ENCODE data around the gene ERI2.
"Not testable (repeated sequence)": the region's sequence is repeated elsewhere in the genome, so short reads cannot be mapped to it uniquely, and the experiment has no call there.

The ERI2 gene

DNA sequence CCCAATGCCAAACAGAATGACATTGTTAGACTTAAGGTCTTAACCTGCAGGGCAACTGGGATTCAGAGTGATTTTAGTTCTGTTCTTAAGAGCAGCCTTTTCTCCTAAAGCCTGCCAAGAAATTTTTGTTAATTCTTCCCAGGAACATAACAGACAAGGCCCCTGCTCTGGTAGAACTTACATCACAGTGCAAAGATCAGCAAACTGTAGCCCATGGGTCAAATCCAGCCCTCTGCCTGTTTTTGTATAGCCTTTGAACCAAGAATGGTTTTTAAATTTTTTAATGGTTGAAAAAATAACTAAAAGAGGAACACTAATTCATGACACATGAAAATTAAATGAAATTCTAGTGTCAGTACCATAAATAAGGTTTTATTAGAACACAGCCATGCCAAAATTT lies 38.7 kb downstream of the ERI2 start:
- DNase-seq (ENCODE audit: extremely low read depth in 1 of 2, low read depth in 1 of 2), result no peak

GRCh38 chr16:20766294-20766693 lies 40.0 kb downstream of the ERI2 start:
- no peak for DNase-seq (ENCODE audit: extremely low read depth in 1 of 2, low read depth in 1 of 2)

- no peak for DNase-seq (ENCODE audit: extremely low read depth in 1 of 2, low read depth in 1 of 2)
Measured at GRCh38 chr16:20765732-20766131, 40.5 kb downstream of the ERI2 start.

DNA sequence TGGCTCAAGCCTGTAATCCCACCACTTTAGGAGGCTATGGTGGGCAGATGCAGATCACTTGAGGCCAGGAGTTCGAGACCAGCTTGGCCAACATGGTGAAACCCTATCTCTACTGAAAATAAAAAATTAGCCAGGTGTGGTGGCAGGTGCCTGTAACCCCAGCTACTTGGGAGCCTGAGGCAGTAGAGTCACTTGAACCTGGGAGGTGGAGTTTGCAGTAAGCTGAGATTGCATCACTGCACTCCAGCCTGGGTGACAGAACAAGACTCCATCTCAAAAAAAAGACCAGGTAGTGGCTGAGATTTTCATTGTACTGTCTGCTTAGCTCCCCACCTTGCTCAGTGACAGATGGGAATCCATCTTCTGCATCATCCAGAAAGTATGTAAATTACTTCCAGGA lies 41.8 kb downstream of the ERI2 start:
- DNase-seq (ENCODE audit: extremely low read depth in 1 of 2, low read depth in 1 of 2), result not testable (repeated sequence)

DNA sequence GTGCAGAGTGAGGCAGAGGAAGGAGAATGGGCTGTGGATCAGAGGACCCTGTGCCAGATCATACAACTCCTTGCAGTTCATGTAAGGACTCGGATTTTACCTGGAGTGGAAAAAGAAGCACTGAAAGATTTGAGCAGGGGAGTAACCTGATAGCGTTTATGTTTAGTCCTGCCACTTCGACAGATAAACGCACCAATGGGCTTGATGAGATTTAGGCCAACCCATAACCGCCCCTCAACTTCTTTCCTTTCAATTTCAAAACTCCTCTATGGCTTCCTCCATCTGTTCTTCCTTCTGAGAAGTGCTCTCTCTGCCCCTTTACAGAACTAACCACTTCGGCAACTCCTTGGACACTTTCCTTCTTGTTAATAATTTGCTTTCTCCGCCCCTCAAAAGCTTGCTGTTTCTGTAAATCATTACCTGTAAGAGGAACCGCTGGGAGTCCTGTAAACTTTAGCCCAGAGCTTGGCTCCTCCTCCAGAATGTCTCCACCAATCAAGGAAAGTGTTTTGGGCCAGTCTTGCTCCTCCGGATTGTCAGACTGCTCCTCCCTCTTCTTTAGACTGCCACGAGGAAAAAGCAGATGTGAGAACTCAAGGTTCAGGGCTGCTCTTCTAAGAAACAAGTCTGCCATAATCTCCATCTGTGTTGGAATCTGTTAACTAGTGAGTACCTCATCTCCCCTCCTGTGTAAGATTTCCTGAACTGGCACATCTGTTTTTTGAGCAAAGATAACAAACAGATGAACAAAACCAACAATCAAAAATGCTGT lies 42.6 kb downstream of the ERI2 start, which contains the start of gene ACSM3:
ACSM3 (plus strand) TSS at position 554 of the 772 bp plus-strand sequence. CDS start 6,021 bp downstream, outside the sequence.
- DNase-seq (ENCODE audit: extremely low read depth in 1 of 2, low read depth in 1 of 2), result peak; percentile 25 to 37

GRCh38 chr16:20762404-20763123 lies 43.7 kb downstream of the ERI2 start:
- no peak for DNase-seq (ENCODE audit: extremely low read depth in 1 of 2, low read depth in 1 of 2)

DNA sequence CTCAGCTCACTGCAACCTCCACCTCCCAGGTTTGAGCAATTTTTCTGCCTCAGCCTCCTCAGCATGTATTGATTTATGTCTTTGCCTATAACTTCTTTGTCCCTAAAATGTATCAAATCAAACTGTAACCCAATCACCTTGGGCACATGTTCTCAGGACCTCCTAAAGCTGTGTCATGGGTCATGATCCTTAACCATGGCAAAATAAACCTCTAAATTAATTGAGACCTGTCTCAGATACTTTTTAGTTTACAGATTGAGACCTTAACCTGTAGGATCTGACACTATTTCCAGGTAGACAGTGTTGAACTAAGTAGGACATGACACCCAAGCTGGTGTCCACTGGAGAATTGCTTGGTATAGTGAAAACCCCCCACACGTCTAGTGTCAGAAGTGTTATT lies 45.1 kb downstream of the ERI2 start:
- DNase-seq (ENCODE audit: extremely low read depth in 1 of 2, low read depth in 1 of 2), result no peak

DNA sequence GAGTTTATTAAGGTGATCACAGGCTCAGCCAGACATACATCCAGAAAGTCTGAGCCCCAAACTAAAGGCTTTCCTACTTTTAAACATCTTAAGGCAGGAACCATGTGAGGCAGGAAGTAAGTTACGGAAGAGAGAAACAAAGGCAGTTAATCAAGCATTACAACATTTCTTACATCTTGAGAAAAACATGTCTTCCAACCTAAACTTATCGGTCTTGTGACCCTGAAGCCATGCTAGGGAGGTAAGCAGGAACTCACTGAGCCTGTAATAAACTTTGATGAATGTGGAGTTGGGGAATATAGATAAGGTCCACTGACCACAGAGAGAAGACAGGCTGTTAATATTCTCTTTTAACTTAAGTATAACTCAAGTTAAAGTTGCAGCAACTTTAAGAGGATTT lies 45.9 kb downstream of the ERI2 start:
- DNase-seq (ENCODE audit: extremely low read depth in 1 of 2, low read depth in 1 of 2), result no peak

- not testable (repeated sequence) for DNase-seq (ENCODE audit: extremely low read depth in 1 of 2, low read depth in 1 of 2)
Measured at GRCh38 chr16:20755799-20756198, 50.5 kb downstream of the ERI2 start.

DNA sequence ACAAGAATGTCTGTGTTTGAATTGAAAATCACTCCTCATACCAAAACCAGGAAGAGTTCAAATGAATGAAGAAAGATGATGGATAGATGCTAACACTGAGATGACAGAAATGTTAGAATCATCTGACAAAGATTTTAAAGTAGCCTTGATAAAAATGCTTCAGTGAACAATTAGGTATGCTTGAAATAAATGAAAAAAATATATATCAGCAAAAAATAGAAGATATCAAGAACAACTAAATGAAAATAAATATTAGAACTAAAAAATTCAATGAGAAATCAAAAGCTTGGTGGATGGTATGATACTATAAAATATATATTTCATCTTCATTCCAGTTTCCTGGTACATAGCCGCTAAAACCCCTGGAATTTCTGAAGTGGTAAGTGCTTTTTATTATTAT lies 51.0 kb downstream of the ERI2 start:
- no peak for DNase-seq (ENCODE audit: extremely low read depth in 1 of 2, low read depth in 1 of 2)

DNA sequence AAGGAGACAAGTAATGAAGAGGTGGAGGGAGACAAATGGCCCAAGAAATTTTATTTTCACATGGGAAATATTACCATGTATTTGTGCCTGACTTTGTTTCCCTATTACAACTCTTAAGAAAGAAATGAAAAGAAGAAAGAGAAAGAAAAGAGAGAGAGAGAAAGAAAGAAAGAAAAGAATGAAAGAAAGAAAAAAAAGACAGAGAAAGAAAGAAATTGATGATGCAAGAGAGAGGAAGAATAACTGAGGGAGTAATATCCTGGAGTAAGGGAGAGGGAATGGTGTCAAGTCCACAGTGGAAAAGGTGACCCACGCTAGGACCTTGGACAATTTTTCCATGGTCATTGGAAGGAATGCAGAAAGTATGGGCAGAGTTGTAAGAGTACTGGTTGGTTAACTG lies 52.5 kb downstream of the ERI2 start:
- DNase-seq (ENCODE audit: extremely low read depth in 1 of 2, low read depth in 1 of 2), result no peak

GRCh38 chr16:20750558-20750957 lies 55.7 kb downstream of the ERI2 start:
- no peak for DNase-seq (ENCODE audit: extremely low read depth in 1 of 2, low read depth in 1 of 2)

DNA sequence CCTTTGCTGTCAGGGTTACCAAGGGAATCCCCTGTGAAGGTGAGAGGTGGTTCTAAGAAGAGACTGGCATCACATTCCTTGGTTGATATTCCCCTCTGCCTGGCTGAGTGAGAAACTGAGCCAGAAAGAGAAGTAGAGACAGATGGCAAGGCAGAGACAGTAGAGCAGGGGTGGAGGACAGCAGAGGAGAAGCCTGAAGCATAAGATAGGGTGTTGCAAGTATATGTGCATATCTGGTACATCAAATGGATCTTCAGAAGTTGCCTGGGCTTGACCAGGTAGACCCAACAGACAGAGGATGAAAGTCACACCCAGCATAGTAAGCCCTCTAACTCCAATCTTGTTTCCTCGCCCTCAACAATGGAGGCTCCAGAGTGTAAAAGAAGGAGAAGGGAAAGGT lies 56.8 kb downstream of the ERI2 start:
- no peak for DNase-seq (ENCODE audit: extremely low read depth in 1 of 2, low read depth in 1 of 2)

DNA sequence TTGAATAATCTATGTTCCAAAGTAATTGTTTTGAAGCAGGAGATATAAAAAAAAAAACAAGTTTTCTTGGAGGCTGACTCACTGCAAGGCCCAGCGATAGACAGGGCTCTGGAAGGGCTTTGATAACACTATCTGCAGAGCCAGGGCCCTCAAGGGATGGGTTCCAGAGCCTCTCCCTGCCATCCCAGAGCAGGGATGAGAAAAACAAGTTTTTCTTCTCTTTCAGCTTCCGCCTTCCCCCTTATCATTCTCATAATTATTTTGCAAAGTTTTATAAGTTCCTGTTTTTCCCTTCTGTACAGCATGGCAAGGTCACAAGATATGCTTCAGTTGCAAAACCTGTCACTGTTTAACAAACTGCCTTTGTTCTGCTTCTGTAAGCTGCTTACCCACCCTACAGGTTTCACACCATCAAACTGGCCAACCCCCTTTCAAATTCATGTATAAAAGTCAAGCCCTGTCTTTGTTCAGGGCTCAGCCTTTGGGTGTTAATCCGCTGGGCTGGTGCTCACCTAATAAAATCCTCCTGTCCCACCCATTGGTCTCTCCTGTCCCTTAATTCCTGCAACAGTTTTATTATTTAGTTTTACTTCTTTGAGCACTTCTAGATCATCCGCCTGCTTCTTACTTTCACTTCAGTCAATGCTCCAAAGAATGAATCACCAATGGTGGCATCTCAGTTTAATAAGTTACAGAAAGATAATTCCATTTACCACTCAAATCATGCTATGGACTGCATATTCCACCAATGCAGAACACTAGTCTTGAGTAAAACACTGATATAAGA lies 59.0 kb downstream of the ERI2 start:
- DNase-seq (ENCODE audit: extremely low read depth in 1 of 2, low read depth in 1 of 2), result no peak

DNA sequence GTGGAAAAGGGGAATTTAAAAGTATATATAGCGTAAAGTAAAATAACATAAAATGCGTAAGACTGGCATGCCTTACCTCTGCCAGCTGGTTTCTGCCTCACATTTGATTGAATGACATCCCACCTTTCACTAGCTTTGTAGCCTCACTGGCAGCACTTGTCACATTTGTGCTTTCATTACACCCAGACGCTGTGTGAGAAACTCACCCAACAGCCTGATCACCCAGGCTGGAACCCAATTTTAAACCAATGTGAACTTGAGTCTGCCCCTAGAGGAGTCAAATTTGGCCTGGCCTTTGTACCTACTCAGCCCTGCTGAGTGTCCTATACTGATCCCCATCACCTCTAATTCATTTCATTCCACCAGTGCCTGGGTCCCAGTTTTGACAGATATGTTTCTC lies 59.8 kb downstream of the ERI2 start:
- no peak for DNase-seq (ENCODE audit: extremely low read depth in 1 of 2, low read depth in 1 of 2)
